Head of caudate nucleus (tissue), 42 donors: ENCODE measurements around the gene KIDINS220.

Experiments
- DNase-seq, 42 donors: peaks; one replicate each; pipeline versions ENCODE4 v3.0.0 to v3.0.0-alpha.2; 2020 to 2021; ENCODE audit warnings: mixed read lengths in 7 of 42
- intact Hi-C: fragments of 100-400 bp; cut with DNase I; formaldehyde crosslinking; loops from one replicate; pipeline ENCODE4 v1.15.0; 2022

Gene KIDINS220

GRCh38 chr2:8836971-8837794 is at the start of gene KIDINS220:
Gene KIDINS220, minus strand, starts transcription at chr2:8837613. Its CDS starts 10,520 bp downstream, at chr2:8827093.
- intact Hi-C loops: loop anchor here (5.0 kb wide), 1 partner anchor 85 kb away; no protein-coding TSS in a partner anchor

DNA sequence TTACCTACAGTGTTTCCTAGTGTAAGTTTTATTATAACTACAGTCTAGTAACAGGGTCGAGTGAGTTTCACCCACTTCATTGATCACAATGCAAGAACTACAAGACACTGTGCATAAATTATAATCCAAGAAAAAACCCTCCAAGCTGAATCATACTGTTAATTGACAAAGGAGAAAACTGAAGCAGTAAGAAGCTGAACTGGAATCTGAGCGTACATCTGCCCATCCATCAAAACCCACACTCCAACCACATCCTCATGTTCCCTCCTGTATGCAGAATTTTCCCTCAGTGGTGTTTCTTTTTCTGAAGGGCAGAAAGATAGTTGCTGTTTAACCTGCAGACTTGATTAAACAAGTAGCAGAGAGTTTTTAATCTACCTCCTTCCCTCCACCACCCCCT is 49.5 kb upstream of the KIDINS220 start:
- DNase-seq: no peak
- intact Hi-C loops: no loop called here

More at GRCh38 chr2:8836971-8837794, at the start of gene KIDINS220:
- DNase-seq: peak; percentile 77 to 97 (median 92)

GRCh38 chr2:8886202-8886518 is 48.7 kb upstream of the KIDINS220 start:
- DNase-seq: no peak

GRCh38 chr2:8885449-8886201 is 48.2 kb upstream of the KIDINS220 start:
- intact Hi-C loops: no loop called here

More at GRCh38 chr2:8886202-8886518, 48.7 kb upstream of the KIDINS220 start:
- intact Hi-C loops: no loop called here

GRCh38 chr2:8884812-8885211 is 47.4 kb upstream of the KIDINS220 start:
- peak in 2 of 42 donors; percentile 9 to 17 for DNase-seq
- intact Hi-C loops: no loop called here

More at GRCh38 chr2:8885449-8886201, 48.2 kb upstream of the KIDINS220 start:
- no peak for DNase-seq

GRCh38 chr2:8882094-8882493 is 44.7 kb upstream of the KIDINS220 start:
- intact Hi-C loops: no loop called here
- peak in 17 of 42 donors; percentile 3 to 55 (median 24) for DNase-seq

DNA sequence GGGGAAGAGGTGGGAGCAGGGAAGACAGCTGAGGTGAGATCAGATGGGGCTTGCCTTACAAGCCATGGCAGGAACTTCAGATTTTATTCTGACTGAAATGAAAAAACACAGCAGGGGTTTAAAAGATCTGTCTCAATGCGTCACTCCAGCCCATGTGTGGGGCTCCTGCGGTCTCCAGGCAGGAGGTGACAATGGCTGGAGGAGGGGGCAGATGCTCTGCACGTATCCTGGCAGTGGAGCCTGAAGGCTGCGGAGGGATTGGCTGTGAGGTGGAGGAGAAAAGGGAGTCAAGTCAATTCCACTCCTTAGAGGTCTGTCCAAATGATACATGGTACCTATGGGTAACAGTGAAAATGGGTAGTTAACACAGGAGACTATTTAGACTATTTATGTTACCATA is 40.5 kb upstream of the KIDINS220 start:
- intact Hi-C loops: loop anchor here (10.0 kb wide), 1 partner anchor 127 kb away; the partner anchor contains the start of gene MBOAT2

DNA sequence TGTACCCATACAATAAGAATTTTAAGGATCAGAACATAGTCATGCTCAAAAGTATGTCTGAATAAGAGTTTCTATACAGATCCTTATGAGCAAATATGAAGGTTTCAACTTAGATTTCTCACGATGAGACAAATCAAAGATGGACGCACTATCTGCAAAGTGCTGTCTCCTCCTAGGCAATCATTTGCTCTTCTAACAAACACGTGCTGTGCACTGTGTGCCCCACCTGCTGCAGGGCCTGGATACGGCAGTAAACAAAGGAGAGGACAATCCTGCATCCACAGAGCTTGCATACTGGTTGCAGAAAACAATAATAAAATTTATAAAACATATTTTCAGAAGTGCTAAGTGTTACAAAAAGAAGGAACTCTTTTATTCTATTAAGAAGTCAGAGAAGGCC is 39.9 kb upstream of the KIDINS220 start:
- DNase-seq: no peak
- intact Hi-C loops: loop anchor here (10.0 kb wide), 1 partner anchor 127 kb away; the partner anchor contains the start of gene MBOAT2

More for the DNA sequence above, 40.5 kb upstream of the KIDINS220 start:
- DNase-seq: no peak

DNA sequence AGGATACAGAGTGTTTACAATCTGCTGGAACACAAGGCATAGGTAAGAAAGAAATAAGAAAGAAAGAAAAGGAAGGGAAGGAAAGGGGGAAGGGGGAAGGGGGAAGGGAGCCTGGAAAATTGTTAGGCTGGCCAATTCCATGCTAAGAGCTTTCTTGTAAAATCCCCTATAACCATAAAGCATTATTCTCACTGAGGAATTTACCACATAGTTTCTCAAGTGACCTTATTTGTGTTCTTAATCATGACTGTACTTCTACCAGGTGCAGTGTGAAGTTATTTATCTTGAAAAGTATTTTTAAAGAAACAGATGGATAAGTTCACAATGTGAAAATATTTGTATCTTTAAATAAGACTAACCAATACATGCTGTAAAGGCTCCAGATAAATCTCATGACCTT is 39.2 kb upstream of the KIDINS220 start:
- no peak for DNase-seq
- intact Hi-C loops: loop anchor here (10.0 kb wide), 1 partner anchor 128 kb away; the partner anchor contains the start of gene MBOAT2

GRCh38 chr2:8872821-8873432 is 35.5 kb upstream of the KIDINS220 start:
- intact Hi-C loops: loop anchor here (5.0 to 10.0 kb wide), 2 partner anchors 132 to 264 kb away; partner anchors contain the start of gene MBOAT2
- DNase-seq: peak in 6 of 42 donors; percentile 20 to 56 (median 36)

GRCh38 chr2:8870441-8870840 is 33.0 kb upstream of the KIDINS220 start:
- no peak for DNase-seq
- intact Hi-C loops: loop anchor here (5.0 to 10.0 kb wide), 2 partner anchors 134 to 267 kb away; partner anchors contain the start of gene MBOAT2

DNA sequence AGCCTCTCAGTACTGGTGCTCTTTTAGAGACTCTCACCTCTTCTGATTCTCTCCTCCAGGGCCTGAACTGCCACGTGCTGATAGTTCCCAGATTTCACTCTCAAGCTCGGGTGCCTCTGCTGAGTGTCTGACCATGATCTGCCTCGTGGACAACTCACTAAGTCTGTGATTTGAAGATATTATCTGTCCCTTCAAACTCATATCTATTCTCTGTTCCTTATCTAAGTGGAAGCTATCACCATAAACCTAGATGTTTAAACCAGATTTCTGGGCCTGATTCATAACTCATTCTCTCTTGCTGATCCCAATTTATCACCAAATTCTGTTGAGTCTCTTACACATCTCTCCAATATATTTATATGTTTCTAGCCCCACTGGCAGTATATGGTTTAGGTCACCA is 29.9 kb upstream of the KIDINS220 start:
- intact Hi-C loops: no loop called here
- no peak for DNase-seq

DNA sequence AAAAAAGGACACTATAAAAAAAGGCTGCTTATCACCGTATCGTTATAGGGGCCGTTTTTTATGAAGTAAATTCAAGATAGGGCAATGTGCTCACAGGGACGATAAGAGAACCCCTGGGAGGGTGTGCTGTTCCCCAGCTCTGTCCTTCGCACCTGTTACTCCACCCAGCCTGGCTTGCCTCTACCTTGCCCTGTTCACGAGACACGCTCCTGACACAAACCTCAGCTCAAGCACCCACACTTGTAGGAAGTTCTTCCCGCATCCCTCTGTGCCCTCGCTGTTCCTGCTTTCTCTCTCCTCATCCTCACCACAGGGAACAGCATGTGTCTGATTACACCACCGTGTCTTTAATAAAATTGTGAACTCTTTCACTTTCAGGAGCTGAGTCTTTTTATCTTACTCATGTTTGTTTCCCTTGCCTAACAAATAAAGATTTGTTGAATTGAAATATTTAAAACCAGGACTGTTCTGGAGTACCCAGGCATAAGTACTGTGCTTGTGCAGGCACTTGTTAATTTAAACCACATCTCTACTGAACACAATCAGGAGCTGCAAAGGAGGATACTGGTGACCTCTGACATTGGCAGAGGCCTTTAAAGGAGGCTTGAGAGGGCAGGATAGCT is 26.0 kb upstream of the KIDINS220 start:
- intact Hi-C loops: no loop called here
- DNase-seq: no peak

GRCh38 chr2:8862230-8862629 is 24.8 kb upstream of the KIDINS220 start:
- intact Hi-C loops: no loop called here

DNA sequence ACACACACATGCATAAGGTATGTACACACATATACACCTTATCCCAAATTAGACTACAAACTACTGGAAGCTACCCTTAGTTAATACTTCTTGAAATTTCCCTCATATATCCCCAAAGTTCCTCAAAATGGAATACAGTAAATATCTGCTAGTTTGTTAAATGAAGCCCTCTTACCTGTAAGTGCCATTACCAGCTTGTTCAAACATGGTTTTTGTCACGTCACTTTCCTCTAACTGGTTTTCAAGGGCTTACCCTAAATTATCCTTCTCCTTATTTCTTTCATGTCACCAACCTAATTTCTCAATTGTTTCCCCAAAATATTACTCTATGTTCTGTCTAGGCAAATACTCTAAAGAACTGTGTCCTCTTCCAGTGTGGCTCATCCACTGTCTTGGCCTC is 24.4 kb upstream of the KIDINS220 start:
- intact Hi-C loops: no loop called here
- no peak for DNase-seq

More at GRCh38 chr2:8862230-8862629, 24.8 kb upstream of the KIDINS220 start:
- DNase-seq: no peak

- intact Hi-C loops: no loop called here
- DNase-seq: peak in 2 of 42 donors; percentile 22 to 47
Observed at GRCh38 chr2:8860239-8860638, 22.8 kb upstream of the KIDINS220 start.

GRCh38 chr2:8858910-8859309 is 21.5 kb upstream of the KIDINS220 start:
- intact Hi-C loops: no loop called here

DNA sequence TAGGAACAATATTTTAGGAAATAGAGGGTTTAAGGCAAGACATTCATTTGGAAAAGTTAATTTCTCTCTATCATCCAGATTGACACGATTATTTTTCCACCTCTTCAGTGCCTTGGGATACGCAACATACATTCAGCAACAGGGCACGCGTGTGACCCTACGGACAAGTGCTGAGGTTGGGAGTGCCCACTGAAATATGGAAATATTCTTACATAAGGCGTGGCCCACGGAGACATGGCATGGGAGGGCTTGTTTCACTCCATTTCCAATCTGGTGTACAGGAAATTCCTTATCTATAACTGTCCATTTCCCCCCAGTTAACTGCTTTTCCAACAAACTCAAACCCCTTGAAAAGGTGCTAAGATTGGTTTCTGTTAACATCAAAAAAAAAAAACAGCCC is 20.9 kb upstream of the KIDINS220 start:
- no peak for DNase-seq
- intact Hi-C loops: no loop called here

More at GRCh38 chr2:8858910-8859309, 21.5 kb upstream of the KIDINS220 start:
- DNase-seq: no peak

- intact Hi-C loops: no loop called here
- DNase-seq: no peak
Observed at GRCh38 chr2:8857709-8858108, 20.3 kb upstream of the KIDINS220 start.
